GM21447 (cell line): ENCODE results near the gene LEMD2.

Experiments
- ATAC-seq: cut with Tn5 transposase; IDR thresholded peaks from one replicate; pipeline ENCODE4 v1.9.1; 2021; ENCODE audit not compliant: unreplicated experiment

LEMD2 gene

DNA sequence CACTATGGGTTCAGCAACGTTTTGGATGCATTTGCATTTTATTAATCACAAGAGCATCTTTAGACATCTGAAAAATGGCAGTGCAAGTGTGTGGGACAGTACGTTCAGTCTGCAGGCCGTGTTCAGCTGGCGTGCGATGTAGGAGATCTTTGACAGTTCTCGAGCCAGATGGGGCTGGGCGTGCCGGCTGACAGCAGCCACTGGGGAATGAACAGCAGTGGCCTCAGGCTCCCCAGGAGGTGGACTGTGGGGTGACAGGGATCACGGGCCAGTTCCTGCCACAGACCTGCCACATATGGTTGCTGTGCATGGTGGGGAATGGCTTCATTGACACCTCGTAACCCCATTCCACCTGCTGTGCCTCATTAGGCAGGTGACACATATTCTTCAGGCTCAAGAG lies 31.3 kb upstream of the LEMD2 start:
- ATAC-seq: no peak

DNA sequence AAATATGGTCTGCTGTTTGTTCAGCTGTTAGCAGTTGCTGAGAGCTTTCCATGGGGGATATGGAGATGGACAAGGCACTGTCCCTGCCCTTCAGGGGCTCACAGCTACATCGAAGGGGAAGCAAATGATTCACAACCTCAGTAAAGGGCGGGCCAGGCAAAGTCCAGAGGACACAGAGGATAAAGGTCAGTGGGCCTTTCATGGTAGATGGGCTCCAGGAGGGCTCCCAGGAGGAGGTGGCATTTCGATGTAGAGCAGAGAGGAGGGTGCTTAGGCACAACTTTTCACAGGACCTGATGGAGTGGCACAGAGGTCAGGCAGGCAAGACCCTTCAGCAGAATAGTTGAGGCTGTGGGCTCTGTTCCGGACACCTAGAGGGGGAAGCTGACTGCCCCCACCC lies 30.1 kb upstream of the LEMD2 start:
- no peak for ATAC-seq

DNA sequence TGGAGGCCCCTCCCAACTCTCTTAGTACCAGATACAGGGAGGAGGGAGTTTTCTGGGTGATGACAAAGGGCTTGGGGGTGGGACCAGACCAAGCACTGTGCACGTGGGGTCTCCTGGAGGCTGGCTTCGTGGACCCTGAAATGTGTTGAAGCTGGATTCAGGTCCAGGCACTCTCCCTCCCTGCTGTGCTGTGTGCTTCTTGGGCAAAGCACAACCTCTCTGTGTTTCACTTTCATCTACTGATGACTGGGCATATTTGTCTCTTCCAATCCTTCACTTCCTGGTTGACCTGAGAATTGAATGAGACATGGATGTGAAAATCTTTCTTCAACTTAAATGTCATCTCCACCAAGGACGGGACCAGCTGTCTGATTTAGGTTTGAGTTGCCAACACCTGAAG lies 29.4 kb upstream of the LEMD2 start:
- ATAC-seq: no peak

DNA sequence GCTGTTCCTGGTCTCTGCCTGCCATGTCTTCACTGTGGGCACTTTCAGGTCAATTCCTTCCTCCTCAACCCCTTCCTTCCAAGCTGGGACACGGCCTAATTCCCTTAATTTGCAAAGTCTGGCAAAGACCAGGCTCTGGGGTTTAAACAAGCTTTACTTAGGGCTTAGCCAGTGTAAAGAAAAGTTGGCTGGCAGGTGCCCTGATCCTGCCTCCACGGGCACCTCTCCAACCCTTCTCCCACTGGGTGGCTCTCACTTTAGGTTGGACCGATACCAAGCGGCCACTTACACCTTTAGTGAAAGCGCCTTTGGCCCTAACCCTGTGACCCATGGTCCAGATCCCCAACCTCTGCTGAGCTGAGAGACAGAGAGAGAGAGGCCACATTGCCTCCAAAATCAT lies 28.6 kb upstream of the LEMD2 start:
- no peak for ATAC-seq

DNA sequence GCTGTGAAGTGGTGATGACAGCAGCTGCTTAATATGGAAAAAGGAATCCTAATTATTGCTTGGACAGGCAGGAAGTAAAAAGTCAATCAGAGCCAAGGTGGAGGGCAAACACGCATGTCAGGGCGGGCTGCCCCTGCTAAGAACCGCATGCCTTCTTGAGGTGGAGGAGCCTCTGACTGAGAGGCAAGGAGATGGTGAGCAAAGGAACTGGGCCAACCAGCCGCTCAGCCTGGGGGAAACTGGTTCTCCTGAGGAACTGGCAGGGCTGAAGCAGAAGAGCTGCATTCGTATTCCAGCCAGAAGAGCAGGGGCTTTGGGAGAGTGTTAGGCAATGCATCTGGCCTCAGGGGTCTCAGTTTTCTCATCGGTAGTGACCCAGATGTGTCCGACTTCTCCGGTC lies 28.0 kb upstream of the LEMD2 start:
- ATAC-seq: no peak

DNA sequence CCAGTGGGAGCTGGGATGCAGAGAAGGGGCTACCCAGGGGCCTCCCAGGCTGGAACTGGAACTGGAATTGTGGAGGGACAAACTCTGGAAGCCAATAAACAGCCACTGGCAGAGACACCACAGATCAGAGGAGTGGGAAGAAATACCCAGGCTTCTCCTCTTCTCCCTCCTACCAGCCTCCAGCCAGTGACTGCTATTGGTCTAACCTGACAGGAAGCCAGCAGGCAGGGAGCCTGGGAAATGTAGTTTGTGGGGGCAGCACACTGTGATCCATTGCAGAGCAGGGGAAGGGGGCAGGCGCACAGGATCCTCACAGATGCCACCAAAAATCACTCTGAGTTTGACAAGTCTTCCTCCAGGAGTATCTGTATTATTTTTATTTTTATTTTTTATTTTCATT lies 26.9 kb upstream of the LEMD2 start:
- no peak for ATAC-seq

DNA sequence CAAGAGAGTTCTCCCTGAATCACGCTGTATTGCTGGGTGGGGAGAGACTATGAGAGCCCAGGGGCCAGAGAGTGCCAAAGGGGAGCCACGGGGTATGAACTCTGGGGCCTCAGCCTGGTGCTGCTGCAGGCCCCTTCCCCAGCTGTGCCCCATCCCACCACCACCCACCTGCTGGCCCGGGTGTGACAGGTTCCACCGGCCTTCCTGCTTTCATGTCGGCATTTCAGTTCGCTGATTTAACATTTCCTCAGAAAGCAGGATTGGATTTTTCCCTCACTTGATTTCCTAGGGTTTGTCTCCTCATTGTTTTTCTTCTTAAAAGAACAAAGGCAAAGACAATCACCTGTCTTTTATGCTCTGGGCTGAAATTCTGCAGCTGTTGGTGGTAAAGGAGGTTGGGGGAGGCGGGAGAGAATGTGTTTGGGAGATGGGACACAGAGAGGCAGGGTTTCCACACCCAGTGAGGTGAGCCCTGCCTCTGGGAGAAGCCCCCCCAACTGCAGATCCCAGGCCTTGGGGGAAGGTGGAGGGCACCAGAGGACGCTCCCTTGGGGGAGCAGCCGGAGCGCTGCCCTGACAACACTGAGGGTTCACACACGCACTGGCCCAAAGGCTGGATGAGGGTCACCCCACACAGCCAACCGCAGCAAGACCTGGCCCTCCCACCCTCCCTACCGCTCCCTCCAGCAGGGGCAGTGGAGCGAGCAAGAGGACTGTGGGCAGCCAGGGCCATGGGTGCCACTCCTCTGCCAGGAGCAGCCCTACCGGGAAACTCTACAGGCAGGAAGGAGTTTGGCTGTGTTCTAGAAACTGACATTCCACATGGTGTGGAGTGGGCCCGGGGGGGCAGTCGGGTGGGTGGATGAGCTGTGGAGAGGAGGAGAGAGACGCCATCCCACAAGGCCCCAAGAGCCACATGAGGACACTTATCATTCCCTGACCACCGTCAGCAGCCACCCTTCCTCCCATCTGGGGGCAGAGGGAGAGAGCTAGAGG lies 25.4 kb upstream of the LEMD2 start:
- no peak for ATAC-seq

DNA sequence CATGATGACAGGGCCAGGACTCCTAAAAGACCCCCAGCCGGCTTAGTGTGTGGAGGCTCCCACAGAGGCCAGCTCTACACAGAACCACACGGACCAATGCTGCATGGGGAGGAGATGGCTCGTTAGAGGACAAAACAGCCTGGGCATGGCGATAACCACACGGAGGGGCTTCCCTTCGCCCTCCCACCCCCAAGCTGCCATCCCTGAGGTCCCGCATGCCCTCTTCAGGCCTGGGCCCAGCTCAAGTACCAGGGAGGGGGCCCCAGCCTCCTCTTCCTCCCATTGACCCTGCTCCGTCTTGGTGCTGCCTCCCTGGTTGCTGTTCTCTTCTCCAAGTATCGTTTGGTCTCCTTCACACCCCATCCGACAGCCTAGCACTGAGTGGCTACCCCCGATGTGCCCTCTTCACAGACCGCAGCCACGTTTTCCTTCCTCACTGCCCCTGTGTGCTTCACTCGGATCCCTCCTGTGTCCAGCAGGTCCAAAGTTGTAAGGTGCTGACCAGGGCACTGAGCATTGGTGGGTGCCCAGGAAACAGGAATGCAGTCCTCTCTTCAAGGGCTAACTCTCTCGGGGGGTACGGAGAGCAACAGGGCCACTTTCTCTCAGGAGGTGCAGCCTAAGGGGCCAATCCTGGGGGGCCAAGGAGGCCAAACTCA lies 24.4 kb upstream of the LEMD2 start:
- ATAC-seq: no peak

DNA sequence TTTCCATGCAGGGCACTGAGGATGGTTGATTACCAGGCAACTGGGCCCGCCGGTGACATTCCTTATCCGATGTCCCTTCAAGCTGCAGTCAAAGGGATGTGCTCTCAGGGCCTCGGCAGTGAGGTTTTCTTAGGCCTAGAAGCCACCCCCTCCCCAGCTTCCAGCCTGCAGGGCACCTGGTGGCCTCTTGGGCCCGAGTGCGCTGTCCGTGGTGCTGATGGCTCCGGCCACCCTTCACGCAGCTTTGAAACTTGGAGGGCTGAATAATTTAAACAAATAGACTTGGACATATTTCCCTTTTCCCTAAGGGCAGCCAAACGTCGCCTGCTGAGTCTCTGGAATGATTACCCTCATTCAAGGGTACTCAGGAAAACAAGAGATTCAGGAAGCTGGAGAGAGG lies 23.7 kb upstream of the LEMD2 start:
- ATAC-seq: no peak

DNA sequence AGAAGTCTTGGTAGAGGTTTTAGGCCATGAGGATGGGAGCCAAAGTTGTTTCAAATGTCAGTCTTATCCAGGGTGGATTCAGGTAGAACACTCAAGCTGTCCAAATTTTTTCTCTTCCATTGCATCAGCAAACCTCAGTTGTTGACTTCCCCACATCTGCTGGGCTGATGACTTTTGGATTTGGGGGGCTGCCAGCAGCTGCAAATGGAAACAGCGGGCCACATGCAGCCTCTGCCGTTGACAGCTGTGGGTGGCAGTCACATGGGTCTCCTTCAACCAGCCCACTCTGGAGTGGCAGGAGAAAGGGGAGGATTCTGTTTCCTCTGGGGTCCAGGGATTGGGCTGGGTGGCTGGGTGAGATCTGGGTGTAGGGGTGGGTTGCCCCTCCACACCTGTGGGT lies 20.7 kb upstream of the LEMD2 start:
- no peak for ATAC-seq

DNA sequence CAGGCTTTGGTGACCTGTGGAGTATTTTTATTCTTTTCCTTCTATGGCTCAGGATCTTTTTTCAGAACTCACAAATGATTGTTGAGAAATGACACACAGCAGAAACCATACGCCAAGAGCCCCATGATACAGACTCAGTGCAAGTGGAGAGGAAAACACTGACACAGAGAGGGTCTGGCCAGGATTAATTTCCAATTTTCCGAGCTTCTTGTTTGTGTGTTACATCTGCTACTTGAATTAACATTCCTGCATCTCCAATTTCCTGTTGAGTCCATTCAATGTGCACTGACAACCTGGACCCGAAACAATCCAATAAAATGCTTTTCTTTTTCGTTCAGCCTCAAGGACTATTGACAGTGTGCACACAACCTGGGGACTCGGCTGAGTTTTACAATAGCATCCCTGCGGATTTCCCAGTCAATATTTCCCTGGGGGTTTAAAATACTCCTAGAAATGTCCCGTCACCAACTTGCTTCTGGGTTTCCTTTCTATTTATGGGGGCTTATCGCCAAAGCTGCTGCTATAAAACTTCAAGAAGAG lies 19.8 kb upstream of the LEMD2 start:
- ATAC-seq: no peak

DNA sequence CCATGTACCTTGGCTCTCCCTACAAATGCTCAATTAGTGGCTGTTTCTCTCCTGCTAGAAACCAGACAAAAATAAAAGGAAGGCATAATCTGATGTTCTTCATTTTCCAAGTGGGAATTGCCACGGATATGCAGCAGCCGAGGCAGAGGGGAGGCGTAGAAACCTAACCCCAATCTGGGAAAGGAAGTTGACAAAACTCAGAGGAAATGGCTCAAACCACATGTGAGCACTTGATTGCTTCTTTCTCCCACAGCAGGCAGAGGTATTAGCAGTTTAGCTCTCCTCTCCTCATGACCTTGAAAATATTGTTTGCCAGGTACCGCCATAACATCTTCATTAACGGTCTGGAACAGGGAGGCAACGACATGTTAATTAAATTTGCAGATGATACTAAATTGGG lies 18.7 kb upstream of the LEMD2 start:
- no peak for ATAC-seq

DNA sequence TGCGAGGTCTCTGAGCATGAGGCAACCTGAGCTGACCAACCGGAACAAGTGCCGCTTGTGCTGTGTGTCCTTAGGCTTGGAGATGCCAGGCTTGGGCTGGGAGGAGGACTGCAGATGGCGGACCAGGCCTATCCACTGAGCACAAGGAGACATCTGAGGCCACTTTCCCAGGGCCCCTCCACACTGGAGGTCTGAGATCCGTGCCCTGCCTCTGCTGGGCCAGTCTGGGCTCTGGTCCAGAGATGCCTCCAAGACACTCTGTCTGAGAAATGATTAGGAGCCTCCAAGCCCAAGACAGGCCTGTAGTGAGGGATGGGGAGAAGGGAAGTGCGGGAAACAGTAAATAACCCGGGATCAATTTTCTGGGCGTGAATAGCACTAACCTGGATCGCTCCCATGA lies 17.9 kb upstream of the LEMD2 start:
- ATAC-seq: no peak

DNA sequence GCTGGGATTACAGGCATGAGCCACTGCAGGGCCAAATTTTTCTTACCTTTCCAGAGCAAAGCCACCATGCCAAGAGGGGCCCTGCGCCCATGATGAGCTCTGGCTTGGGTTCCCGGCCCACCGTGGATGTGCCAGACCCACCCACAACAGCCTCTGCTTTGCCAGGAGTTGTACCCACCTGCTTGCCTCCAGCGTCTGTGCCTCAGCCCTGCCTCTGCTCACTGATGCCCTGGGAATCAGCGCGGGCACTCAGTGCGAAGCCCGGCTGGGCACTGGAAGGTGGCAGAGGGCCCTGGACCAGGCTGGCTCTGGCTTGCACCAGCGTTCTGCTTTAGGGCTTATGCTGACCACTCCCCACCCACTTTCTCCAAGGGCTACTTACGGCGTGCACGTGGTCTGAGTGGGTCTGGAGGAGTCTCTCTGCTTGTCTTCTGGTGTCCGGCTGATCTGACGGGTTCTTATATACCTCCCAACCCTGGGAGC lies 14.7 kb upstream of the LEMD2 start, which contains the start of gene MLN:
TSS of gene MLN (minus strand) at position 433 of the 483 bp plus-strand sequence. CDS start 2,840 bp downstream, outside the sequence.
- no peak for ATAC-seq

DNA sequence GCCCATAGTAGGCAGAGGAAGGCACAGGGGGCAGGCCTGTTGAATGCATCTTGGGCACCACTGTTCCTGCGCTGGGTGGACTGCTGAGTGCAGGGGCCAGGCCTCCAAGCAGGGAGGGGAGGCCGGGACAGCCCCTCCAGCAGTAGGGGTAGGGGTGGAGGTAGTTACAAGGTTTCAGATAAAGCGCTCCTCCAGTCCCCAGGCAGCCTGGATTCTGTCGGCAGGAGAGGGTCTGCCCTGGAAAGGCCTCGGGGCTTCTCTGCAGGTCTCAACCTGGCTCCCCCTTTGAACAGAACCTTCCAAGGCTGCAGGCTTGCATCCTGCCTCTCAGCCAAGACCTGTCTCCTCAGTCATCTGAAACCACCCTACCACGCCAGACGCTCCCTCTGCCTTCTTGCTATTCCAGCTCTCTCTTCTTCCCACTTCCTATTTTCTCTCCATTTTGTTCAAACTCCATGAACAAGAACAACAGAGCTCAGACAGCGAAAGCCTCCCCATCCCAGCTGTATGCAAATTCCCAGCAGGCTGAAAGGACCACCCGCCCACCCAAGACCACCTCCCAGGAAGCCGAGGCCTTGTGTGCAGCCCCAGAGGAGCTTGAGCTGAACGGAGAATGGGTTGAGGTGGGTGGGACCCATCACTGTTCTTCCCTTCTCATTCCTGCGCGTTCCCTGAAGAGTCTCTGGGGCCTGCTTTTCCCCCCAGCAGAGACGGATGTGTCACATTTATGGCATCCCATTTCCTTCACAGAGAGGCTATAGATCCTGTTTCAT lies 13.4 kb upstream of the LEMD2 start:
- no peak for ATAC-seq

DNA sequence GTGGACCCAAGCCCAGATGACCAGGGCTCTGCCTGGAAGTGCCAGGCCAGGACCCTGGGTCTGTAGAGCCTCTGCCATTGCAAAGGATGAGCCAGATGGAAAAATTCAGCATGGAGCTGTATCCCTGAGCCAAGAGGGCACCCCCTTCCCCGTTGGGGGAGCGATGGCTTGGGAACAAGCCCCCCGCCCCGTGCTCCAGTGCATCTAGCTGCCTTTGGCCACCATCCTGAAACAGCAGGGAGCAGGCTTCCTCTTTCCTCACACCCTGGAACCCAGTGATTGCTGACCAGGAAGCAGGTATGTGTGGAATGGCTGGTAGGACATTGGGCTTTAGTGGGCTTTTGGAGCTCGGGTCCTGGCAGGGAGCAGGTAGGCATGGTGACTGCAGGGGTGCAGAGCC lies 12.7 kb upstream of the LEMD2 start:
- no peak for ATAC-seq

DNA sequence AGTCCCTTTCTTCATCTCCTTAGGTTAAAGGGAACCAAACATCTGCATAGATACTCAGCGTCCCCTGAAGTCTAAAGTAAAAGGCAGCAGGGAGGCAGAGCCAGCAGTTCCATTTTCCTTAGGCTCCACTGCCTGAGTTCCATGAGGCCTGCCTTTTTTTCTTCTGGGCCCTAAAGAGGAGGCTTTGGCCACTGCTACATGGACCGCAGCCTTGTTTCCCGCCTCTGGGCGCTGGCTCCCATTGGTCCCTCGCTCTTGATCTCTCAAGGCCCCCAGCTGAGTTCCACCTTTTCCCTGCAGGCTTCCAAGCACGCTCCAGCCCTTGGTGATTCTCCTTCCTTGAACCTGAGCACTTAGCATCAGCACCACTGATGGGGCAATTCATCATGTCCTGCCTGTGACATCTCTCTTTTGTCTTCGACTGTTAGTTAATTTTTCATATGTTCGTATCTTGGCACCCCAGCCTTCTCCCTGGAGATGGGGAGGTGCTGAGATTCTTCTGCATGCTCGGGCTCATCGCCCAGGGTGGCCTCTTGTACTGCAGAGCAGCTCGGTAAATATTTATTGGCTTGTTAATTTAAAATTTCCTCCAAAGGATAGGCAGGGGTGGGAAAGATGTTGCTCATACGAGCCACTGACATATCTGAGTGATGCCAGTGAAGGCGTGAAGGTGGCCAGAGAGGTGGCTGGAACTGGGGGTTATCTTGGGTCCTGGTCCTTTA lies 11.5 kb upstream of the LEMD2 start:
- no peak for ATAC-seq

DNA sequence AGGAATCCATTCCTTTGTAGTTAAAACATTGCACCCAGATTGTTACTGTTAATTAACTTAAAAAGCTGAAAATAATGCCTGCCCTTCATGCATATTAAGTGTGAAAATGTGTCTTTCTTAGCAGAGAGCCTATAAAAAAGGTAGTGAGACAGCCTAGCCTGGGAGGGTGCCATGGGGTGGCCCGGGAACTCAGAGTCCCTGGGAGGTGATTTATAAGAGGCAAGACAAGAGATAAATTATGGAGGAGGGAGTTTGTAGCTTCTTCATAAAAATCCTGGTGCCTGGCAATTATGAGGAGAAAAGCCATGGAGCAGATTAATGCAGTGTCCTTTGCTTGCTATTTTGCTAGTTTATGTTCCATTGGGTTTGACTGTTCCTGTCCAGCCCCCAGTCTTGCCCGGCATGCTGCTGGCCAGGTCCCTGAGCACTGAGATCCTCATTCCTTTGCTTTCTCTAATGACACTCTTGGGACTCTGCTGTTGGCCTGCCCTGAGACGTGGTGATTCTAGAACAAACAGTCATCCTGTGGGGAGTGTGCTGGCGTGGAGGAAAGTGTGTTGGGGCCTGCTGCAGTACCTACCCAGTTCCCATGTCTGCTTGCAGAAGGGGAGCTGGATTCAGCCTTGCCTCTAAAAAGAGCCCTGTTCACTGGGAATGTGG lies 10.7 kb upstream of the LEMD2 start:
- no peak for ATAC-seq

DNA sequence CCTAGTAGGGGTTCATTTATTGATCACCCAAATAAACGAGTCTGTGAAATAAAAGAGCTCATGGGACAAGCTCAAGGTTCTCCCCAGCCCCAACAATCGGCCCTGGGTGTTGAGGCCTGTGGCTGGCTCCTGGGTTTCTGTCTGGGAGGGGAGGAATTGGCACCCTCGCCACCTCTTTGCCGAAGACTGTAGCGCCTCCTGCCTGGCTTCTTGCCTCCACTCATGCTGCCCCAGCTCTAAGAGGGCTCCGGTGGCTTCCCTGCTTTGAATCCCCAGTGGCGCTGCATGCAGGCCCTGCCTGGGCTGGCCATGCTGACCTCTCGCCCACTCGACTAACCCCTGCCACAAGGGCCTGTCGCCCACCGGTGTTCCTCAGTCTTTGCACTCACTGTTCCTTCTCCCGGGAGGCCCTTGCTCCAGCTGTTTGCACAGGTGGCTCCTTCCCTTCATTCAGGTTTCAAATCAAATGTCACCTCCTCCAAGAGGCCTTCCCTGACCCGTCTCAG lies 9.5 kb upstream of the LEMD2 start:
- no peak for ATAC-seq
